Breast epithelium (tissue), 3 donors: ENCODE data around the gene TOB1.

ENCODE experiments used
- POLR2A ChIP-seq: fragments of 450-650 bp; IDR thresholded peaks from one replicate; pipeline ENCODE4 v1.6.1; 2016; ENCODE audit warnings: antibody characterized with exemption, mild to moderate bottlenecking, moderate library complexity
- TF ChIP-seq, protein P1 (sequence below), 3 donors: fragments of 450-650 bp; IDR thresholded peaks; one replicate each; pipeline ENCODE4 v1.5.1; 2016 to 2017; ENCODE audit warnings: antibody characterized with exemption in 3 of 3, mild to moderate bottlenecking in 3 of 3, moderate library complexity in 3 of 3

GRCh38 chr17:50863931-50864330 lies 2.2 kb downstream of the TOB1 start:
- no peak for TF ChIP-seq POLR2A
- TF ChIP-seq, protein P1, sequence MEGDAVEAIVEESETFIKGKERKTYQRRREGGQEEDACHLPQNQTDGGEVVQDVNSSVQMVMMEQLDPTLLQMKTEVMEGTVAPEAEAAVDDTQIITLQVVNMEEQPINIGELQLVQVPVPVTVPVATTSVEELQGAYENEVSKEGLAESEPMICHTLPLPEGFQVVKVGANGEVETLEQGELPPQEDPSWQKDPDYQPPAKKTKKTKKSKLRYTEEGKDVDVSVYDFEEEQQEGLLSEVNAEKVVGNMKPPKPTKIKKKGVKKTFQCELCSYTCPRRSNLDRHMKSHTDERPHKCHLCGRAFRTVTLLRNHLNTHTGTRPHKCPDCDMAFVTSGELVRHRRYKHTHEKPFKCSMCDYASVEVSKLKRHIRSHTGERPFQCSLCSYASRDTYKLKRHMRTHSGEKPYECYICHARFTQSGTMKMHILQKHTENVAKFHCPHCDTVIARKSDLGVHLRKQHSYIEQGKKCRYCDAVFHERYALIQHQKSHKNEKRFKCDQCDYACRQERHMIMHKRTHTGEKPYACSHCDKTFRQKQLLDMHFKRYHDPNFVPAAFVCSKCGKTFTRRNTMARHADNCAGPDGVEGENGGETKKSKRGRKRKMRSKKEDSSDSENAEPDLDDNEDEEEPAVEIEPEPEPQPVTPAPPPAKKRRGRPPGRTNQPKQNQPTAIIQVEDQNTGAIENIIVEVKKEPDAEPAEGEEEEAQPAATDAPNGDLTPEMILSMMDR (IDR thresholded peaks at IDR 0.05) = no peak
